AG09309 (cell line): ENCODE results near the gene FHIP2A.
"Not testable (repeated sequence)": the region's sequence is repeated elsewhere in the genome, so short reads cannot be mapped to it uniquely, and the experiment has no call there.

Experiments
- DNase-seq: peaks from one replicate; pipeline ENCODE4 v3.0.0-alpha.2; 2010; ENCODE audit warnings: low read depth
- H3K4me3 ChIP-seq: 2 replicates; pipeline ENCODE4 v1.5.1; 2011; ENCODE audit warnings: mild to moderate bottlenecking, low read depth, low read length, moderate library complexity; ENCODE audit not compliant: control insufficient read depth
- TF ChIP-seq, protein P1 (sequence below): IDR thresholded peaks from 2 replicates; pipeline ENCODE4 v1.5.1; 2011; ENCODE audit warnings: mild to moderate bottlenecking, low read depth, low read length, inconsistent platforms; ENCODE audit not compliant: insufficient read depth, control insufficient read depth; ENCODE audit errors: missing control alignments

FHIP2A gene, protein sequence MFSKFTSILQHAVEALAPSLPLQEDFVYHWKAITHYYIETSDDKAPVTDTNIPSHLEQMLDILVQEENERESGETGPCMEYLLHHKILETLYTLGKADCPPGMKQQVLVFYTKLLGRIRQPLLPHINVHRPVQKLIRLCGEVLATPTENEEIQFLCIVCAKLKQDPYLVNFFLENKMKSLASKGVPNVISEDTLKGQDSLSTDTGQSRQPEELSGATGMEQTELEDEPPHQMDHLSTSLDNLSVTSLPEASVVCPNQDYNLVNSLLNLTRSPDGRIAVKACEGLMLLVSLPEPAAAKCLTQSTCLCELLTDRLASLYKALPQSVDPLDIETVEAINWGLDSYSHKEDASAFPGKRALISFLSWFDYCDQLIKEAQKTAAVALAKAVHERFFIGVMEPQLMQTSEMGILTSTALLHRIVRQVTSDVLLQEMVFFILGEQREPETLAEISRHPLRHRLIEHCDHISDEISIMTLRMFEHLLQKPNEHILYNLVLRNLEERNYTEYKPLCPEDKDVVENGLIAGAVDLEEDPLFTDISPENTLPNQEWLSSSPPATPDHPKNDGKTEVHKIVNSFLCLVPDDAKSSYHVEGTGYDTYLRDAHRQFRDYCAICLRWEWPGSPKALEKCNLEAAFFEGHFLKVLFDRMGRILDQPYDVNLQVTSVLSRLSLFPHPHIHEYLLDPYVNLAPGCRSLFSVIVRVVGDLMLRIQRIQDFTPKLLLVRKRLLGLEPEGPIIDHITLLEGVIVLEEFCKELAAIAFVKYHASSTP

DNA sequence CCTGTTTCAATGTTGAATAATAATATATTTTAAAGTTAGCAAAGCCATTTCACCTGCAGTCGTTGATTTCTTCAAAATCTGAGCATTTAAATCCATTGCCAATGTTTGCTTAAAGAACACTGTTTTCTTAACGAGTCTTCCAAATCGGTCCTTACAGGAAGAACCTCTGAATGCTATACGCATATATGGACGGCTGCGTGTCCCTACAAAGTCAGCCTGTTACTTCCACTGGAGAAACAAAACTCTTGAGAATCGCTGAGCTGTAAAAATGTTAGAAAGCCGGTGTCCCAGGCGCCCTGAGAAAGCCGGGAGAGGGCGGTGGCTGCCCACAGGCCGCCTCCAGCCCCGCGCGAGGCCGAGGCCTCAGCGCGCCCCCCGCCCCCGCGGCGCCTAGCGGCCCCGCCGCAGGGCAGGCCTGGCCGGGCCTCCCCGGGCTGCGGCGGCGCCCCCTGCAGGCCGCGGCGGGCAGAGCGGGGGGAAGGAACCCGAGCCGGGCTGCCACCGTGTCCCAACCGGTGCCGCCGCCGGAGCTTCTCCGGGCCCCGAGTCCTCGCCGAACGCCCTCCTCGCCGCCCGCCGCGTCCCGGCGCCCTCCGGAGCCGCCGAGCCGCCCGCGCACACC, at the start of gene FHIP2A:
Gene FHIP2A, plus strand, starts transcription at position 488 of the 622 bp plus-strand sequence. CDS start 299 bp downstream, outside the sequence.
- peak within 1 kb of the TSS; percentile 74 for H3K4me3 ChIP-seq
- TF ChIP-seq, protein P1, sequence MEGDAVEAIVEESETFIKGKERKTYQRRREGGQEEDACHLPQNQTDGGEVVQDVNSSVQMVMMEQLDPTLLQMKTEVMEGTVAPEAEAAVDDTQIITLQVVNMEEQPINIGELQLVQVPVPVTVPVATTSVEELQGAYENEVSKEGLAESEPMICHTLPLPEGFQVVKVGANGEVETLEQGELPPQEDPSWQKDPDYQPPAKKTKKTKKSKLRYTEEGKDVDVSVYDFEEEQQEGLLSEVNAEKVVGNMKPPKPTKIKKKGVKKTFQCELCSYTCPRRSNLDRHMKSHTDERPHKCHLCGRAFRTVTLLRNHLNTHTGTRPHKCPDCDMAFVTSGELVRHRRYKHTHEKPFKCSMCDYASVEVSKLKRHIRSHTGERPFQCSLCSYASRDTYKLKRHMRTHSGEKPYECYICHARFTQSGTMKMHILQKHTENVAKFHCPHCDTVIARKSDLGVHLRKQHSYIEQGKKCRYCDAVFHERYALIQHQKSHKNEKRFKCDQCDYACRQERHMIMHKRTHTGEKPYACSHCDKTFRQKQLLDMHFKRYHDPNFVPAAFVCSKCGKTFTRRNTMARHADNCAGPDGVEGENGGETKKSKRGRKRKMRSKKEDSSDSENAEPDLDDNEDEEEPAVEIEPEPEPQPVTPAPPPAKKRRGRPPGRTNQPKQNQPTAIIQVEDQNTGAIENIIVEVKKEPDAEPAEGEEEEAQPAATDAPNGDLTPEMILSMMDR = peak; percentile 37
- DNase-seq = no peak

DNA sequence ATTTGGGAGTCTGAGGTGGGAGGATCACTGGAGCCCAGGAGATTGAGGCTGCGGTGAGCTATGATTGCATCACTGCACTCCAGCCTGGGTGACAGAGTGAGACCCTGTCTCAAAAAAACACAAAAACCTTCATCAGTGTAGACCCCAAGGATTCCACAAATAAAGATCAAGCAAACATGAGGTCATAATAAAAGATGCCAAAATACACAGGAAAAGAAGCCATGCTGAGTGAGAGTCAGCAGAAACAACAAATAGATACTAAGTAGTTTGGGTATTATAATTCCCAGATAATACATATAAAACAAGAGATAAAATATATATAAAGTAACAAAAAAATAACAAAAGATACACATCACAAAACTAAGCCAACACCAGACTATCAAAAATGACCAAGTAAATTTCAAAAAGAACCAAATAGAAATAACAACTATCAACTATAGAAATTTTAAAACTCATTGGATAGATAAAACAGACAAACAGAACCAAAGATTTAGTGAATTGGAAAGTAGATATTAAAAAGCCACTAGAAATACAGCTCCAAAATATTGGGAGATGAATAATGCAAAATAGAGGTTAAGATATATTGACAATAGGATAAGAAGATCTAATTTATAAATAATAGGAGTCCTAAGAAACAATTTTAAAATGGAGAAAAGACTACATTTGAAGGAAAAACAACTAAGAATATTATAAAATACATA, 48.9 kb upstream of the FHIP2A start:
- DNase-seq = no peak
- no peak overlapping the region for H3K4me3 ChIP-seq
- TF ChIP-seq, protein P1 = no peak

DNA sequence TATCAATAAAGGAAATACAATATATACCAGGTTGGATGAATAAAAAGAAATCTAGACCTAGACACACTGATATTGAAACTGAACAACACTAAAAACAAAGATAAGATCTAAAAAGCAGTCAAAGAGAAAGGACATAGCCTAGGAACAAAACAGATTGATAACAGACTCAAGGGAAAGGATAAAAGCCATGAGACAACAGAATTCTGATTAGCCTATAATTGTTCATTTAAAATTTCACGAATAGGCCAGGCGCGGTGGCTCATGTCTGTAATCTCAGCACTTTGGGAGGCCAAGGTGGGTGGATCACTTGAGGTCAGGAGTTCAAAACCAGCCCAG, 48.4 kb upstream of the FHIP2A start:
- TF ChIP-seq, protein P1 = no peak
- no peak overlapping the region for H3K4me3 ChIP-seq
- no peak for DNase-seq

DNA sequence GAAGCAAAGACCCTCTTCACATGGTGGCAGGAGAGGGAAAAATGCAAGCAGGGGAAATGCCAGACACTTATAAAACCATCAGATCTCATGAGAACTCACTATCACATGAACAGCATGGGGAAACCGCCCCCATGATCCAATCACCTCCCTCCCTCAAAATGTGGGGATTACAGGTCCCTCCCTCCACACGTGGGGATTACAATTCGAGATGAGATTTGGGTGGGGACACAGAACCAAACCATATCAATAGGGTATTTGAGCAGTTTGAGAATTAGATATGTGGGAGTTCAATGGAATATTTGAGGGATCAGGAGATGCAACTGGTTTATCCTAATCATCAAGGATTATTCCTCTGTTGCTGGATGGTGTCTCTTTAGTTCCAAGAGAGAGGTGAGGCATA, 46.5 kb upstream of the FHIP2A start:
- H3K4me3 ChIP-seq, DNase-seq: not testable (repeated sequence)

DNA sequence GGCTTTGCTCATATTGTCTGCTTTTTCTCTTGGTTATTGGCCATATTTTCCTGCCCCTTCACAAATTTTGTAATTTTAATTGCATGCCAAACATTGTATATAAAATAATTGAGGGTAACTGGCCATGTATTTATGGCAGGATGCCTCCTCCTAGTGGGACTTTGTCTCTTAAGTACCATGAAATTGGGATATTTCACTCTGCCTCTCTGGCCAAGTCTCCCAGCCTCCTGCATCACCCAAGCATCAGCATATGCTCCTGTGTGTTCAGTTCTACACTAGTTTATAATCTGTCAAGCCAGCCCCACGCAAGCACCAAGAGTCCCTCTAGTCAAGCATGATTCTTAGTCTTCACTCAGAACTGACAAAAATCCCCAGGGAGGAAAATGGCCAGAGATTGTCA, 44.2 kb upstream of the FHIP2A start:
- TF ChIP-seq, protein P1 = no peak
- H3K4me3 ChIP-seq = no peak overlapping the region
- DNase-seq = no peak

DNA sequence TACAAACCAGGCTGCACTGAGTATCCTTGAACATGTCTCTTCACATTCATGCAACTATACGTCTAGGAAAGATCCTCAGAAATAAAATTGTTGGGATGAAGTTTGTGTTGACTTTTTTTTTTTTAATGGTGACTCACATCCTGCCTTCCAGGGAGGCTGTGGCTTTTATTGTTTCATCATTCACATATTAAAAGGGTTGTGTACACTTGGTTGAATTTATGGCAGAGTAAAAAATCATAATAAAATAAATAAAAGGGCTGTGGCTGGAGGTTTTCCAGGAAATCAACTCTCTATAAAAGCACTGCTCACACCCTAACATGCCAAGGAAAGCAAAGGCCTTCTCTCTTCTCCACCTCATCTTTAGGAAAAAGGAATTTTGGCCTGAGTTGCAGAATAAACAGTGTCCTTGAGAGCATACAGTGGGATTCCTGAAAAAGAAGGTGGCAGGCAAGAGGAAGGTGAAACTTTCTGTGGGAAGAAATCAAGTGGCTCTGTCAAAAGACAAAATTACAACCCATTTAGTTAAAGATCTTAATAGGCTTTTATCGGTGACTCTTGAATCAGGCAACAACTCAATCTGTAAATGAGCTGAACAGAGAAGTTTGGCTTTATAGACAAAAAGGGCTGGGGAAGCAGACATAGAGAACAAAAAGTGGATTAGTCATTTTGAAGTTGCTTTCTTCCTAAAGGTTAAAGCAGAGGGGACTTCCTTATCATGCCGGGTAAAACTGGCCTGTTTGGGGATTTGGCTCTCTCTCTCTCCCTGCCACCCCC, 41.6 kb upstream of the FHIP2A start:
- TF ChIP-seq, protein P1 = no peak
- H3K4me3 ChIP-seq = no peak overlapping the region
- peak; percentile 91 for DNase-seq
